Testis (tissue), 2 donors: ENCODE measurements around the gene ATP2C1.

Experiments used
- CTCF ChIP-seq, 3 experiments: fragments of 450-650 bp in 2 of 3; fragments of 200-600 bp in 1 of 3; sonication (generic) in 1 of 3; IDR thresholded peaks; one replicate each; pipeline ENCODE4 v1.5.1; 2016 to 2019; ENCODE audit warnings: antibody characterized with exemption in 3 of 3, mild to moderate bottlenecking in 2 of 3, moderate library complexity in 1 of 3
- POLR2A ChIP-seq: fragments of 450-650 bp; IDR thresholded peaks from one replicate; pipeline ENCODE4 v1.6.1; 2017; ENCODE audit warnings: antibody characterized with exemption, mild to moderate bottlenecking, moderate library complexity

GRCh38 chr3:130854208-130854864 is 39.5 kb upstream of the ATP2C1 start:
- TF ChIP-seq POLR2A (no peak), CTCF (IDR thresholded peaks at IDR 0.05) (no peak)
